AG04450 (cell line): ENCODE data around the gene PLA2G4A. TPM values are rescaled to one million over a fixed set of nuclear protein-coding genes. Genes with fewer than 3 reads are reported as not detected.

Experiments used
- CTCF ChIA-PET: fragments of 300-600, 350-600 bp; formaldehyde crosslinking; extraction: SDS; loops from one replicate; lab custom pipeline; 2022; ENCODE audit warnings: antibody characterized with exemption, inconsistent platforms; lab: Charles Lee
- POLR2A ChIA-PET: fragments of 350-600 bp; formaldehyde crosslinking; extraction: SDS; loops from one replicate; lab custom pipeline; 2021; ENCODE audit warnings: antibody characterized with exemption, inconsistent platforms; lab: Yijun Ruan, JAX
- DNase-seq: peaks from one replicate; pipeline ENCODE4 v3.0.0-alpha.2; 2011; ENCODE audit warnings: low read depth, low spot score
- H3K27ac ChIP-seq: one replicate; pipeline ENCODE4 v1.5.1; 2012; ENCODE audit warnings: low read depth, low read length, control low read depth
- H3K27me3 ChIP-seq: one replicate; pipeline ENCODE4 v1.6.0; 2012; ENCODE audit warnings: low read length; ENCODE audit not compliant: control insufficient read depth, insufficient read depth
- H3K4me3 ChIP-seq: 2 replicates; pipeline ENCODE4 v1.5.1; 2011; ENCODE audit warnings: mild to moderate bottlenecking, low read depth, low read length, control low read depth
- H3K9me3 ChIP-seq: 2 replicates; pipeline ENCODE4 v1.5.1; 2012; ENCODE audit warnings: low read length; ENCODE audit not compliant: control insufficient read depth, insufficient read depth
- CTCF ChIP-seq: IDR thresholded peaks from 2 replicates; pipeline ENCODE4 v1.5.1; 2011; ENCODE audit warnings: low read depth, low read length, control low read depth, inconsistent platforms
- polyA plus RNA-seq: library from polyadenylated mRNA; depleted of rRNA; stranded (reverse); fragments of >200 nt; gene quantifications from 2 replicates; pipeline ENCODE4 v1.2.3, GENCODE V29; 2011

The PLA2G4A gene
- polyA plus RNA-seq, 1 experiment: 5.5 TPM

- DNase-seq: no peak
- no peak overlapping the region for H3K4me3 ChIP-seq
- POLR2A ChIA-PET: no interaction called here
- H3K9me3 ChIP-seq: no peaks in the 10 kb centered on the region
- H3K27ac ChIP-seq: no peak overlapping the region
- CTCF ChIA-PET: no interaction called here
- no peak for TF ChIP-seq CTCF
- no peaks in the 10 kb centered on the region for H3K27me3 ChIP-seq
Observed at GRCh38 chr1:186884251-186884650, 55.5 kb downstream of the PLA2G4A start.

- Histone ChIP-seq H3K9me3 (no peaks in the 10 kb centered on the region), H3K27ac (no peak overlapping the region), H3K4me3 (no peak overlapping the region), H3K27me3 (no peaks in the 10 kb centered on the region)
- ChIA-PET CTCF (no interaction called here), POLR2A (no interaction called here)
- TF ChIP-seq CTCF: no peak
- DNase-seq: no peak
Observed at GRCh38 chr1:186887203-186887602, 58.5 kb downstream of the PLA2G4A start.

DNA sequence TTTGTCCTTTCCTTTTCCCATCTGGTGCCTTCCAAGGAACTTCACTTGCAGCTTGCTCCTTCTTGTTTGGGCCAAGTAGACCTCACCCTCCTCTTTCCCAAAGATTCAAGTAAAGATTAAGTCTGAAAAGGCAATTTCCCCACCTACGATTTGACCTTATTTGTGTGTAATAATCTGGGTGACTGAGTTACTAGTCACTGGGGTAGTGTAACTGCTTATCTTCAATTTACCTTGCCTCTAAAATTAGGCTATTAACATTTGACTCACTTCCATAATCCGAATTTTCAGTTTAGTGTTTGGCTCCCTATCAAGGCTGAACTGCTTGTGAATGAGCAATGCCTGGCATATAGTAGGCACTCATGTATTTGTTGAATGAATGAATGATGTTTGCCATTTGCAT, 59.6 kb downstream of the PLA2G4A start:
- POLR2A ChIA-PET: no interaction called here
- no peak overlapping the region for H3K27ac ChIP-seq
- no peaks in the 10 kb centered on the region for H3K27me3 ChIP-seq
- no peak for TF ChIP-seq CTCF
- H3K4me3 ChIP-seq: no peak overlapping the region
- no peak for DNase-seq
- CTCF ChIA-PET: no interaction called here
- H3K9me3 ChIP-seq: no peaks in the 10 kb centered on the region

DNA sequence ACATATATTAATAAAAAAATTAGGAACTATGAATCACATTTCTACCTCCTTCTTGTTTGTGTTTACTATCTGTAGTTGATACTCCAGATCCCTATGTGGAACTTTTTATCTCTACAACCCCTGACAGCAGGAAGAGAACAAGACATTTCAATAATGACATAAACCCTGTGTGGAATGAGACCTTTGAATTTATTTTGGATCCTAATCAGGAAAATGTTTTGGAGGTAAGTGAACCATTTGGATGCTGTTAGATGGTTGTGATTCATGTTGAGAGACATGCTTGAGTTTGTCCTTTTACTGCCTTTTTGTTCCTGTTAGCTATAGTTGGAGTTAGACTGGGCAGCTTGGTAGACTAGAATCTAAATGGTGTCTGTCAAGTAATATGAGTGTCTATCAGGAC, 64.2 kb downstream of the PLA2G4A start:
- POLR2A ChIA-PET: interaction anchor here (0.7 kb wide), 1 partner anchor 183 kb away, joined by 4 read pairs; no protein-coding TSS in a partner anchor
- CTCF ChIA-PET: no interaction called here
- no peaks in the 10 kb centered on the region for H3K9me3 ChIP-seq
- TF ChIP-seq CTCF: no peak
- no peak overlapping the region for H3K27ac ChIP-seq
- no peak for DNase-seq
- H3K4me3 ChIP-seq: no peak overlapping the region
- H3K27me3 ChIP-seq: no peaks in the 10 kb centered on the region

- H3K4me3 ChIP-seq: no peak overlapping the region
- TF ChIP-seq CTCF: no peak
- CTCF ChIA-PET: interaction anchor here (0.6 to 0.8 kb wide), 2 partner anchors 25 to 519 kb away, joined by 3 to 4 read pairs; partner anchors contain the start of genes ODR4 and TPR
- H3K27me3 ChIP-seq: no peaks in the 10 kb centered on the region
- H3K9me3 ChIP-seq: no peaks in the 10 kb centered on the region
- DNase-seq: no peak
- POLR2A ChIA-PET: no interaction called here
- no peak overlapping the region for H3K27ac ChIP-seq
Observed at GRCh38 chr1:186894415-186894814, 65.7 kb downstream of the PLA2G4A start.
